HT1080 (cell line): ENCODE data around the gene CCDC182. TPM values are rescaled to one million over a fixed set of nuclear protein-coding genes. Genes with fewer than 3 reads are reported as not detected.

Experiments used
- DNase-seq: peaks from one replicate; pipeline ENCODE4 v3.0.0-alpha.2; 2015; ENCODE audit warnings: low read depth
- total RNA-seq: library from RNA; depleted of rRNA; stranded (reverse); fragments of >200 nt; shearing (Covaris generic); gene quantifications from 2 replicates; pipeline ENCODE4 v1.2.3, GENCODE V29; 2014

The CCDC182 gene
- total RNA-seq, 1 experiment from 2014 or later: not detected

DNA sequence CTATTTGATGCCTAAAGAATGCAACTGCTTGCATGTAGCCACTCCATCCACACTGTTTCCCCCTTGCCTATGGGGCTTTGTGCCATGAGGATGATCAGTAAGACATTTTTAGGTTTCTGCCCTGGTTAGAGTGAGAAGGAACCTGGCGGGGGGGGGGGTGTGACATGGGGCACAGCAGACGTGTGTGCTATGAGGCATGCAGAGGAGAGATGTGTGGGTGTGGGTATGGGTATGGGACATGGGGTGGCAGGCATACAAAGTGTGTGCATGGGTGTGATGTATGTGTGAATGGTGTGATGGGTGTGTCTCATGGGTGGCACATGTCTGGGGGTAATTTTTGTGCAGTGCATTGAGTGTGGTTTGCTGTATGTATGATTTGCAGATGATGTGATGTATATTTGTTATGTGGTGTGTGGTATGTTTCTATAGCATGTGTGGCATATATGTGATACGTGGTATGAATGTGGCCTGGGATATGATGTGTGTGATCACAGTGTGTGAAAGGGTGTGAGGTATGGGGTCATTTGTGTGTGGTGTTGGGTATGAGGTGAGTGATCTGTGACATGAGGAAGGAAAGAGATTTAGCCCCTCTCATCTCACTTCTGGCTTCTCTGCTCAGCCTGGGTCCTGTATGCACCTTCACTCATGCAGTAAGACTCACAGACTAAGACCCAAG is 14.9 kb downstream of the CCDC182 start:
- no peak for DNase-seq

DNA sequence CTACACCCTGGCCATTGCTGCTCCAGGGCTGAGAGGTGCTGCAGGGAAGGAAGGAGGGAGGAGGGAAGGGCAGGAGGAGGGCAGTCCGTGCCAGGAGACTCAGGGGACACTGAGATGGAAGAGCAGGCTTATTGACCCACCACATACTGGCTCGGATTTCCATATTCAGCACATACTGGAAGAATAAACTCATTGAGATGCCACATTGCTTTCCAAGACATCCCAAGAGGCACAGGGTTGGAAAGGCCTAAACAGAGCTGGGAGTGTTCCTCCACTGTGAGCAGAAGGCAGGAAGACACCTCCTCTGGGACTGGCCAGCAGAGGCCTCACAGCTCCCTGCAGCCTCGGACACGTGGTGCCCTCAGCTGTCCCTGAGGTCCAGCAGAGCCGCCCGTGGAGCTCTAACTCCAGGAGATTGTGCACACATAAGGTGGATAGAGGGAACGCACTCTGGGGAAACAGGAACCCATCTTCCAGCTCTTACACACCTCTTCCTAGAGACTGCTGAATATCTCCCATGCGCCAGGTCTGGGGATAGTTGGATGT is 17.4 kb downstream of the CCDC182 start:
- no peak for DNase-seq

DNA sequence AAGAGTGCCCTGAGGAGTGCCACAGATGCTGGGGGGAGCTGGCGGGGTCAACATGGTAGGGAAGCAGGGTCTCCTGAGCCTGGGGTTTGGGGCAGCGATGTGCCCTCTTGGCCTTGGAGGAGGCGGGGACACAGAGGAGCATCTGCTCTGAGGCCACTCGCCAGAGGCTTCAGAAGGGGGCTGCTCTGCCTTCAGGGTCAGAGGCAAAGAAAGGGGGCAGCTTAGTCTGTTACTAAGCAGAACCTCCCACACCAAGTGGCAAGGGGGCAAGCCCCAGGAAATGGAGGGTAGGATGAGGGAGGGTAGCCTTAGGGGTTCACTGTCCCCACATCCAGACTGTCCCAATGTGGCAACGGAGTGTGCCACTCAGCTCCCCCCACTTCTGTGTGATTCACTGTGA is 18.3 kb downstream of the CCDC182 start:
- no peak for DNase-seq

DNA sequence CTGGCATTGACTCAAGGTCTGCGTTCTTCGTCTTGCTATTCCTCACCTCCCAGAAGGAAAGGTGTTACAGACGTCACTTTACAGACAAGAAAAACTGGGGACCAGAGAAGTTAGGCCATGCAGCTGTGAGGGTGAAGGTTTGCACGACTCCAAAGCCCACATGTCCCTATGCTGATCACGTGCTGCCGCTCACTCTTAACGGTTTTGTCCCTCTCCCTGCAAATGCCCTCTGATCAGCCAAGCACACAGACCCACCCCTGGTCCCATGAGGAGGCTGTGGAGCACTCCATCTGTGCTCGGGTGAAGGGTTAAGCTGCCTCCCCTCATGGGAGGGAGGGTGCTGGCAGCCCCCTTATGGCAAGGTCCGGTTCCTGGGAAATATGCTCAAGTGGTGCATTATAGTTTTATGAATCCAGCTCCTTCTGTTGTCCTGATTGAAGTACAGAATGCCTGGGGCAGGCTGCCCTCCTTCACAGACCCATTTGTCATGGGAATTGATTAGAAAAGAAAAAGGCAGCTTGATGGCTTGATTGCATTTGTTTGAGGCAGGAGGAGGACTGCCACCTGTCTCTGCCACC is 18.8 kb downstream of the CCDC182 start:
- DNase-seq: no peak

DNA sequence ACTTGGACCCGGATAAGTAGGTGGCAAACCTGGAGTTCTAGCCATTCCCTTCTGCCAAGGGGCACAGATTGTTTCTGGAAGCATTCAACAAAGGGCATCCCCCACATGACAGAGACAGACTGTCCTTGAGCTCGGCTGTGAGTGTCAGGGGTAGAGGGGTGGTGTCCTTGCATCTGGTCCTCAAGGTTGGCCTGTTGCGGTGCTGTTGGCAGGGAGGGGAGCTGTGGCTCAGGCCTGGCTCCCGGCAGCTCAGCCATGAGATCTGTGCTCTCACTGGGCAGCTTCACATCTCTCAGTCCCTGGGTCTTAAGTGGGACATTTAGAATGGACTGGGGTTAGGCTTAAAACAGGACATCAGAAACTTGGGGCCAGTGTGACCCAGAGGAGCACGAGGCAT is 20.4 kb downstream of the CCDC182 start:
- no peak for DNase-seq

DNA sequence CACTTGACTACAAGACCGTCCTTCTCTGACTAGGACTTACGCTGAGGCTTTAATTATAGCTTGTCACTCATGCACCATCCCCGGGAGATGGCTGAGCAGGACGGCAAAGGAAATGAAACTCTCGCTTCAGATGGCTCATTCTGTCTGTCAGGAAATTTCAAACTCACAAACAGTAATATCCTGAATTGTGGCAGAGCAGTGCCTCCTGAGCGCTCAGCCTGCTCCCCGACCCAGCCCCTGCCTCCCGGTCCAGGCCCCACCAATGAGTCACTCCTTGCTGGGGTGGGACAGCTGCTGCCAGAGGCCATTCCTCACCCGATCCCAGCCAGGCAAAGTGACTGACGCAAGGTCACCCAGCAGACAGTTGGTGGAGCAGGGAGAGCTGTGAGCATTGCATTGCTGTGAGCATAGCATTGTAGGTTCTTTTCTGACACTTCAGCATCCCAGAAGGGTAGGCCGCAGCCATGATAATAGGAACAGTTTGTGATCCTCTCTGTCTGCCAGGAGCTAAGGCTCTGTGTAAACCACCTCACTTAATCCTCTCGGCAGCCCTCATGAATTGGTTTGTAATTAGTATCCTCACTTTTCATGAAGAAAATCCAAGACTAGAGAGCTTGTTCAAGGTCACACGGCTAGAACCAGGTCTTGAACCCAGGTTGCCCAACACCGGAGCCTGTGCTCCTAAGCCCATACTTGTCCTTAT is 20.9 kb downstream of the CCDC182 start:
- DNase-seq: peak; percentile 49

DNA sequence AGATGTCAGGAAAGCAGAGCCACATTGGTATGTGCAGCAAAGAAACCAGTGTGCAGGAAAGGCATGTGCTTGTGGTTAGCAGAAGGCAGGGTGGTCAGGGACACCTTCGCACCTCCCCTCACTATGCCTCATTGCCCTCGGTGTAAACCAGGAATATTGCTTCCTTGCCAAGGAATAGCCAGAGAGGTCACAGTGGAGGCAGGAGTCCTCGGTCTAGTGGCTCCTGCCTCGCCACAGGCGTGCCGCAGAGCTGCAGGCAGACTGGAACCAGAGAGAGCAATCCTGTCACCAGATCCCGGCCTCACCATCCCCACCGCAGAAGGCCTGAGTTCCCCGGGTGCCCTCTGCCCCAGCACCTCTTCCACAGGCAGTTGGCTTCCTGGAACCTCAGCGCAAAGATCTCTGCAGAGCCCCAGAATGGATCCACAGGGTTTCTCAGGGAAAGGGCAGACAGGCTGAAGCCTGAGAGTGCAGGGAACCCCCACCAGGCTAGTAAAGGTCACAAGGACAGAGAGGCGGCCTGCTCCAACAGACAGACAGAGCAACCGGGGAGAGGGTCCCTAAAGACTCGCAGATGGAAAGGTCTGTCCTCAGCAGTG is 21.6 kb downstream of the CCDC182 start:
- DNase-seq: peak; percentile 7

DNA sequence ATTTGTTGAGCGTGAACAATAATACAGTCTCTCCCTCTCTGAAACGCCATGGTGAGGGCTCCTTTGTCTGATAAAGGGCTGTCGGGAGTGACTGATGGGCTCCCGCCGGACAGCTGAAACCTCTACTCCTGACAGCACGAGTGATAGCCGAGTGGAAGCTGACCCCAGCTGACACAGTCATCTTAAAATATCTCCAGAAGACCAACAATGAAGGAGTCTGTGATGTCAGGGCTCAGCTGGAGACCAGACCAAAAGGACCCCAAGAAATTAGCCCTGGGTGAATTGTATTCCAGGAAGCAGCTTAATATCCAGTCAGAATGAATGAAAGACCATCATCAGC is 22.4 kb downstream of the CCDC182 start:
- DNase-seq: no peak

DNA sequence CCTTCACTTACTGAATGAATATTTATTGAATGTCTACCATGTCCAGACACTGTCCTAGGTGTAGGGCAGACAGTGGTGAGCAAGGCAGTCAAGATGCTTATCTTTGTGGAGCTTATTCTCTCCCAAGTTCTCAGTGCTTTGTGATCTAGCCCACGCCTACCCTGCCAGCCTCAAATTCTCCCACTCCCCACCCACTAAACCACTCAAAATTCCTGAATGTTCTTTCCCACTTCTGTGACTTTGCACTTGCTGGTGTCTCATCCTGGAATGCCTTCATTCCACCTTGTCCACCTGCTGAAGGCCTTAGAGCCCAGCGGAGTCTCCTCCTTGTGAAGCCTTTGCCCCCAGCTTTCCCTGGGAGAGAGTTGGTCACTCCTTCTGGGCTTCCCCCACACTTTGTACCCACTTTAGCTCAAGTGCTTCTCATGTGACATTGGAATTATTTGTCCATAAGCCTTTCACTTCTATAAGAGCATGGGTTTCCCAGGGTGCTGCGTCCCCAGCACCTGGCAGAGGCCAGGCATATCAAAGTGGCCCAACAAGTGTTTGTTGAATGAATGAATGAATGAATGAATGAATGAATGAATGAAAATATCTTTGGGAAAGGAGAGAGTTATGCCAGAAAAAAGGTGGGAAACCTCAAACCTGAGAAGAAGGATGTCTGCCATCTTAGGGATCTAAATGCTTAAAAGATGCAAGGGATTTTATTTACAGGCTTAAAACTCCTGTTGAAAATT is 23.0 kb downstream of the CCDC182 start:
- DNase-seq: no peak

DNA sequence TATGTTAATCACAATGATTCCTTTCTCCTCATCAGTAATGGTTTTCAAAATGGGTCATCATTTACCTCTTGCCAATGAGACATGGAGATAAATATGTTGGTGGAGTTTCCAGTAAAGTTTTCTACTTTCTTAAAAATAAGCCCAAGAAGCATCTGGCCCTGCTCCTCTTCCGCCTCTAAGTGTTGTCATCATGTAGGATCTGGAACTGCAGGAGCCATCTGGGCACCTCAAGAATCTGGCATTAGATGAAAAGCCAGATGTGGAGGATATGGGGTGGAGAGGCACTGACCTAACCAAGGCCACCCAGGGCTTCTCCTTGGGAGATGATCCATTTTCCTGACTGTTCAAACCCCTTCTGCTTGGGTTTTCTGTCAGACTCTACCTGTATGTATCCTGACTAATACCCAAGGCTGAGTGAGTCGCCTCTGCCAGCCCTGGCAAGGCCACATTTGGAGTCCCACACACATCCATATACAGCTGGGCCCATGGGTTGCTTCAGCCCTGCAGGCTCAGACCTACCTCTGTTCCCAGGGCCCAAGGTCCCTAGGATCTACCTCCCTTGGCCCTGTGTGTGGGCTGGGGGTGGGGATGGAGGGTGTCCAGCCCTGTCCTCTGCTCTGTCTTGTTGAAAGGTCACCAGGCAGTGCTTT is 24.6 kb downstream of the CCDC182 start:
- no peak for DNase-seq

DNA sequence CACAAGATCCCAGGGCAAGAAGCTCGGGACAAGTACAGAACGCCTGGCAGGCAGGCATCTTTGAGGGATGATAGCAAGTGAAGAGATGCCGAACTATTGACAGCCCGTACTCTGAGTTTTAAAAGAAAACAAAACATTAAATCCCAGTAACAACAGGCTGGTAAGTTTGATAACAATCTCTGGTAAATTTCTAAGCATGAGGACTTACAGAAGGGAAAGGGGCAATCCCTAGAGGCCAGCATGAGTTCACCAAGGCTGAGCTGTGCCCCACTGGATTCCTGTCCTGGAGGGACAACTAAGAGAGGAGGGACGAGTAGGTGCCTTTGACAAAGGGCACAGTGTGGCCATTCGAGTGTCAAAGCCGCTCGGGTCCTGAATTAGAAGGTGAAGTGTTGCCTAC is 26.2 kb downstream of the CCDC182 start:
- no peak for DNase-seq

DNA sequence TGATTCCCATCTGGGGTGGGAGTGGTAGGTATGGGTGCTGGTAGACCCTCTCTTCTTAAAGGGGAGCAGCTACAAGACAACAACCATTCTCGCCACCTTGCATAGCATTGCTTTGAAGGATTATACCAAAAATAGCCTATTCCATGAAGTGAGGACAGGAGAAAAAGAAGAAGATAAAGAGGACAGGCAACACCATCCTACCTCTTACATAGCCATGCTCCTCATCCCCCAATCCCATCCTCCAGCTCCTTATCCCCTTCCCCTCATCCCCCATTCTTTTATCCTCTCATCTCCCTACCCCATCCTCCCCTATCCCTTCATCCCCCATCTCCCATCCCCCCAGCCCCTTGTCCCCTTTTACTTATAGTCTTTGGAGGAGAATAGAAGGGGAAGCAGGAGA is 29.1 kb downstream of the CCDC182 start:
- DNase-seq: no peak

DNA sequence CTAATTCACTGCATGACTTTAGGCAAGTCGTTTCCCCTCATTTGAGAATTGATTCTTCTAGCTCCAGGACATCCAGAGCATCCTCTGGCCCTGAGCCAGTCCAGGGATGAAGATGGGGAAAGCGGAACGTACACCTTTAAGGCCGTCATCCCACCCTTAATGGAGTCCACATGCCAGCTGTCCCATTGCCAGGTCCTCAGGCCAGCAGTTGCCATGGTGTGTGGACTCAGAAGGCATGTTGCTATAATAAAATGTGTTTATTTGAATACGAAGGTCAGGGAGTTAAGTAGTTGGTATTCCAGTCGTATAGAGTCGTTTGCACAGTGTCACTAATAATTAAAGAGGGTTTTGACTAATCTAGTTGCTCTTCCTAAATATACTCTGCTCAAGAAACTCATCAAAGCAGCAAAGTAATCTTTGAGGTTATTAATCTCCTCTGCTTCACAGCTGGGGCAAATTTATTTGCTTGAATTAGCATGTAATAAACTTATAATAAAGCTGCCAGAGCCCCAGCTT is 30.4 kb downstream of the CCDC182 start:
- DNase-seq: no peak

DNA sequence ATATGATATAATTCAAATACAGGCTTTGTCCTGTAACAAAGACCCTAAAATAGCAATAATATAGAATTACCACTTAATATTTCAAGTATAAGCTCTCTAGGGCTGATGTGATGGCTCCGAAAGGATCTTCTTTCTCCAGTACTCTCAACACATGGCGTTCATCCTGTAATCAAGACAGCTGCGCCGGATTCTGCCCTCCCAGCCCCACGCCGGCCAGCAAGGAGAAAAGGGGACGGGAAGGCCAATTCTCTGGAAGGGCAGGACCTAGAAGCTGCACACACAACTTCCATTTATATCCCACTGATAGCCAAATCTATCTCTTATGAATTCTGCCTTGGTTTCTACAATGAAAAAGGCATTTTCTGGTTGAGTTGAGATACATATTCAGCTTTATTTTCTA is 32.0 kb downstream of the CCDC182 start:
- no peak for DNase-seq

DNA sequence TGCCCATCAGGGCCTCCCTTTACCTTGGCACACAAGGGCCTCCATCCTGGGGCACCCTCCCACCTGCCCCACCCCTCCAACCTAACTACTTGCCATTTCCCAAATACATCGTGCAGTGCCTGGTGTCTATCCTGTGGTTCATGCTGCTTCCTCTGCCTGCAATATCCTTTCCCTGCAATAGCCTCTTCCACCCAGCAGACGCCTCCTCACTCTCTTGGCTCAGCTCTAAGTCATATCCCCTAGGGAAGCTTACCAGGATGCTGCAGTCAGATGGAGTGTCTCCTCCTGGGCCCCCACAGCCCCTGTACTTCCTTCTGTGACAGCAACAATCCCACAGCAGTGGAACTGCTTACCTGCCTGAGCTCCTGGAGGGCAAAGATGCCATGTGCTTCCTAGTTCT is 36.7 kb downstream of the CCDC182 start:
- peak; percentile 10 for DNase-seq

DNA sequence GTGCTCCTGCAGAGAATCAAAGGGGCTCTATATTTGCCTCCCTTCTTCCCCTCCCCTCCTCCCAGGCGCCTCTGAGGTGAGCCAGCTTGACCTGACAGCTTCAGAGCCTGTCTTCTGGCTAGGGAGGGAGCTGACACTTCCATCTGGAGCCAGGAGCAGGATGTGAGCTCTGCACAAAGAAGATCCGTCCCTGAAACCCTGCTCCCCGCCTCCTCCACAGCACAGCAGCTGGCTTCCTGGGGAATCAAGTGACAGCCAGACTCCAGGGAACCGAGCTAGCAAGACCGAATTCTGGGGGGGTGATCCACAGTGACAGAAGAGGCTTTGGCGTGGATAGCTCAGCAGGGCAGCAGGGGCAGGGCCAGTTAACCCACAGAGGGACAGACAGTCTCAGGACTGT is 37.2 kb downstream of the CCDC182 start:
- DNase-seq: no peak

DNA sequence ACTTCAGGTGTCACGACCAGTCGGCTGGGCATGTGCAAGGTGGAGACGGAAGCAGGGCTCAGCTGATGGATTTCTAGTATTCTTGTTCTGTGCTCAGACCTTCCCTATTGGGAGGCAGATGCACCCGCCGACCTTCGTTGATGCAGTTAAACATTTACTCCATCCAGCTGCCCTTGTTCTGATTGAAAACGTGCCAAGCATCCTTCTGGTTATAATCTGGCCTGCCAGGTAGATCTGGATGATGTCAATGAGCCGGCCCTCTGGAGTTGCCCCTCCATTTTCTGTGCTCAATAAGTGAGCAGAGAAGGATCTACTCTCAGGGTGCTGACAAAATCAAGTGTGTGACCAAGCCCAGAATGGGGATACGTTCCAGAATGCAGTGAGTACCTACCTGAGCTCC is 38.3 kb downstream of the CCDC182 start:
- DNase-seq: no peak

DNA sequence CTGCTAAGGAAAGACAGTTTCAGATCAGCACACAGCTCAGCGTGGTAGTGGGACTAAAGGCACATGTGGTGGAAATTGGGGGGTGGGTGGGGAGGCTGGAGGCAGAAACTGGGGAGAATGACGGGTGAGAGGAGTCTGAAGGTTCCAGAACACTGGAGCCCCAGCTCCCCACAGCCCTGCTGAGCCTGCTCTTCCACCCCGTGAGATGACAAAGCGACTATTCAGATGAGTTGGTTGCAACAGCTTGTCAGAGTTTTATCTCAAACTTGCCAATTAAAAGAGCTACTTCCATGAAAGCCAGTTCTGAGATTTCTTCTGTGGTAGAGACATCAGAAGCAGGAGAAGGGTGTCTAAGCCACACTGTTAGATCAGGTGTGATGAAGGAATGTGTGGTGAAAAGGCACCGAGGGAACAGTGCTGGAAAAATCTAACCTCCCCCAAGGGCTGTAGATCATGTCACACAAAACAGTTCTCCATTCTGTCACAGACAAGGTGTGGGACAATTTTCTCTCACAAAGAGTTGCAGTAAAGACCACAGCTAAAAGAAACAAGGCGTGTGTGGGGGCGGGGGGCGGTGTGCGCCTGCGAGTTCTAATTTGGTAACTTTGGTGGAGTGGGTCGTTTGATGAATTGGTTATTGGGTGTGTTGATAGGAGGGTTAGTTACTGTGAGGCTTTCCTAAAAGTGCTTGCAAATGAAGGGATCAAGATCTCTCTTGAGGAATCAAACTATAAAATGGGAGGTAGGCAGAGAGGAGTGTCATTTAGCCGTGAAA is 39.0 kb downstream of the CCDC182 start:
- no peak for DNase-seq

DNA sequence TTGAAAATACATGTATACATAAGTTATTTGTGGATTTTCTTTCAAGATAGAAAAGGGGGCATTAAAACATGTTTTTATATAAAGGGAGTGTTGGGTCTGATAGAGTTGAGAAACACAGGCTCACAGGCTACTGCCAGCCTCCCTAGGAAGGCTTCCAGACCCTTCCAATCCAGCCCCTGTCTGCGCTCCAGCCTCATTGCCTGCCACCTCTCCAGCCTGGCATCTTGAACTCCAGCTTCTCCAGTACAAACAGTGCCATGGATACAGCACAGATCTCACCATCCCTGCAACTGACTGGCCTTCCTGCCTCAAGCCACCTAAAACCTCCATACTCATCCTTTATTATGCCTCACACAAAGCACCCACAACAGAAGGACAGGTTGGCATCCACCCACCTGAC is 40.7 kb downstream of the CCDC182 start:
- no peak for DNase-seq

DNA sequence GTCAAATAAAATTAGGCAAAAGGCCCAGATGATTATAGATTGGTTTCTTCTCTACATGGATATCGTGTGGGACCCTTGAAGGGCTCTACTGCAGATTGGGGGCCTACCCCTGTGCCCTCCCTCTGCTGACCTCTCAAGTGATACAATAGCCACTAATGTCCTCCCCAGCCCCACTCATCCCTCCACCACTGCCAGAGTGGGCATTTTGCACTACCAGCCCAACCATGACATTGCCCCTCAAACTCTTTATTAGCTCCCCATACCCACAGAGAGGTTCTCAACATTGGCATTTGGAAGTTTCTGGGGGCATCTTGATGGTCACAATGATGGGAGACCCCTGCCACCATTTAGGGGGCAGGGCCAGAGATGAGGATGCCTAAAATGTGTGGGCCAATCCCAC is 41.8 kb downstream of the CCDC182 start:
- no peak for DNase-seq
